Erythroblast (primary cell): ENCODE measurements around the gene PDZD7.

Experiments
- GATA1 ChIP-seq: IDR thresholded peaks from 2 replicates; pipeline ENCODE4 v1.6.1; 2011; ENCODE audit warnings: low read depth, mild to moderate bottlenecking, control low read depth, low read length, moderate library complexity
- POLR2A ChIP-seq: IDR thresholded peaks from 2 replicates; pipeline ENCODE4 v1.6.1; 2011; ENCODE audit warnings: mild to moderate bottlenecking, low read length

DNA sequence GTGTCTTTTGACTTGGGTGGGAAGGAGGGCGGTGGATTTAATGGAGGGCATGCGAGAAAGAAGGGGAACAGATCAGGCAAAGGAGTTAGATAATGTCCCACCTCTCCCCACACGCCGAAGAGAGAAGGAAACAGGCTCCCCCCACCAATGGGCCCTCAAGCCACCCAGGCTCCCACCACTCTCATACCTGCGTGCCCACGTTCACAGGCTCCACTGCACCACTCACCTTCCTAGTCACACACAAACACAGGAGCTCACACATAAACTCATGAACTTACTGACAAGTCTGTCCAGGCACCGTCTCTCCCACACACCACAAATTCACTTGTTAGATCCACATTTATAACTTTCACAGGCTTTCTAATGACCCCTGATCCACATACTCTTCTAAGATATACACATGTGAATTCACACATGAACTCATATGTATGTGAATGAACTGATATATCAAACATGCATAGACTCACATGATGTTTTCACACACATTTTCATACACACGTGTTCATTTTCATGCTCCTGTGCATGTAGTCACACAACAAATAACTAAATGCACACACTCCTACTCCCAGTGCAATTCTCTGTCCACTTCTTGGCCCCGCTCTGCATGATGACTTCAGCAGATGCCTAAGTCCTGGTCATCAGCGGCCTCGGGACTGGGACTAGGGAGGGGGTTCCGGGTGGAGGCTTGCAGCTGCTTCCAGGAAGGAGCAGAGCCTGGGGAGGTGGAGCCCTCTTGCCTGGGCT lies 29.8 kb downstream of the PDZD7 start:
- no peak for TF ChIP-seq POLR2A
- no peak for TF ChIP-seq GATA1
